NCI-H1105 treated with DMSO at 0.1 percent for 48 hours (cell line): ENCODE results near the gene RARRES1.
A peak's percentile ranks its signal among the peaks of the same experiment; 100 is the strongest.

Experiments used
- DNase-seq: peaks from one replicate; lab custom pipeline; 2025; lab: John Stamatoyannopoulos, UW

Gene RARRES1

GRCh38 chr3:158731938-158732855 lies at the start of gene RARRES1:
TSS of gene RARRES1 (minus strand) at chr3:158732457. CDS start at chr3:158732415, 42 bp downstream.
- peak; percentile 23 for DNase-seq

GRCh38 chr3:158781849-158782248 lies 49.6 kb upstream of the RARRES1 start:
- no peak for DNase-seq

GRCh38 chr3:158781191-158781590 lies 48.9 kb upstream of the RARRES1 start:
- DNase-seq = no peak

GRCh38 chr3:158780766-158781165 lies 48.5 kb upstream of the RARRES1 start:
- DNase-seq = no peak

- DNase-seq = no peak
Observed at GRCh38 chr3:158777161-158777873, 45.1 kb upstream of the RARRES1 start.

GRCh38 chr3:158776531-158776930 lies 44.3 kb upstream of the RARRES1 start:
- DNase-seq = no peak

- DNase-seq = no peak
Observed at GRCh38 chr3:158775426-158776410, 43.5 kb upstream of the RARRES1 start.

- DNase-seq = no peak
Observed at GRCh38 chr3:158774965-158775364, 42.7 kb upstream of the RARRES1 start.

GRCh38 chr3:158773845-158774830 lies 41.9 kb upstream of the RARRES1 start:
- DNase-seq = no peak

GRCh38 chr3:158773166-158773565 lies 40.9 kb upstream of the RARRES1 start:
- DNase-seq = no peak

GRCh38 chr3:158771982-158772381 lies 39.7 kb upstream of the RARRES1 start:
- DNase-seq = no peak

- DNase-seq = no peak
Observed at GRCh38 chr3:158771577-158771976, 39.3 kb upstream of the RARRES1 start.

- DNase-seq = no peak
Observed at GRCh38 chr3:158770741-158771350, 38.6 kb upstream of the RARRES1 start.

- no peak for DNase-seq
Observed at GRCh38 chr3:158769952-158770740, 37.9 kb upstream of the RARRES1 start.

GRCh38 chr3:158769549-158769948 lies 37.3 kb upstream of the RARRES1 start:
- DNase-seq = no peak

- DNase-seq = no peak
Observed at GRCh38 chr3:158768881-158769543, 36.8 kb upstream of the RARRES1 start.

- DNase-seq = no peak
Observed at GRCh38 chr3:158768361-158768787, 36.1 kb upstream of the RARRES1 start.

- DNase-seq = no peak
Observed at GRCh38 chr3:158766364-158766763, 34.1 kb upstream of the RARRES1 start.
